ENCODE measurements around the gene PAX2. TPM values are rescaled to one million over a fixed set of nuclear protein-coding genes. Genes with fewer than 3 reads are reported as not detected.

The PAX2 gene
- total RNA-seq, 1 experiment from 2014 or later, result not detected

DNA sequence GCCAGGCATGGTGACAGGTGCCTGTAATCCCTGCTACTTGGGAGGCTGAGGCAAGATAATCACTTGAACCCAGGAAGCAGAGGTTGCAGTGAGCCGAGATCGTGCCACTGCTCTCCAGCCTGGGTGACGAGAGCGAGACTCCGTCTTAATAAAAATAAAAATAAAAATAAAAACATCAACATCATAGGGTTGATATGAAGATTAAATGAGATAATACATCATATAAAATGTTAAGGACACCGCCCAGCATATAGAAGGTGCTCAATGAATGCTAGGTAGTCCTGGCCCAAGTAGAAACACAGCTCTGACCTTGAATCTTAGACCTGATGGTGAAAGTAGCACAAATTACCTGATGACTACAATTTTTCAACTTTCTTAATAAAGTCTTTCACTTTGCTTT lies 74.0 kb downstream of the PAX2 start:
- DNase-seq (ENCODE audit: low spot score), result no peak
- Histone ChIP-seq H3K4me1 (ENCODE audit: insufficient read depth, low read length, poor library complexity, severe bottlenecking) (no peaks in the 10 kb centered on the region), H3K27ac (ENCODE audit: low read depth, low read length, poor library complexity, severe bottlenecking) (no peak overlapping the region), H3K27me3 (replicated peaks; ENCODE audit: insufficient read depth, low read depth, low read length, poor library complexity) (peaks cover 88% of the 10 kb centered on the region), H3K4me3 (ENCODE audit: low read depth, low read length, poor library complexity, severe bottlenecking) (no peak overlapping the region), H3K9me3 (ENCODE audit: low read depth, low read length, poor library complexity, severe bottlenecking) (no peaks in the 10 kb centered on the region), H3K36me3 (ENCODE audit: insufficient read depth, low read length, poor library complexity, severe bottlenecking) (no peaks in the 10 kb centered on the region)
- ChIA-PET CTCF (no interaction called here), POLR2A (ENCODE audit: low non-redundant PET) (no interaction called here)
- intact Hi-C loops (cut with micrococcal nuclease; ENCODE audit: unreplicated experiment), result no loop called here
- no TSS peak for BruUV-seq (replicated peaks)
- TF ChIP-seq, protein P1, sequence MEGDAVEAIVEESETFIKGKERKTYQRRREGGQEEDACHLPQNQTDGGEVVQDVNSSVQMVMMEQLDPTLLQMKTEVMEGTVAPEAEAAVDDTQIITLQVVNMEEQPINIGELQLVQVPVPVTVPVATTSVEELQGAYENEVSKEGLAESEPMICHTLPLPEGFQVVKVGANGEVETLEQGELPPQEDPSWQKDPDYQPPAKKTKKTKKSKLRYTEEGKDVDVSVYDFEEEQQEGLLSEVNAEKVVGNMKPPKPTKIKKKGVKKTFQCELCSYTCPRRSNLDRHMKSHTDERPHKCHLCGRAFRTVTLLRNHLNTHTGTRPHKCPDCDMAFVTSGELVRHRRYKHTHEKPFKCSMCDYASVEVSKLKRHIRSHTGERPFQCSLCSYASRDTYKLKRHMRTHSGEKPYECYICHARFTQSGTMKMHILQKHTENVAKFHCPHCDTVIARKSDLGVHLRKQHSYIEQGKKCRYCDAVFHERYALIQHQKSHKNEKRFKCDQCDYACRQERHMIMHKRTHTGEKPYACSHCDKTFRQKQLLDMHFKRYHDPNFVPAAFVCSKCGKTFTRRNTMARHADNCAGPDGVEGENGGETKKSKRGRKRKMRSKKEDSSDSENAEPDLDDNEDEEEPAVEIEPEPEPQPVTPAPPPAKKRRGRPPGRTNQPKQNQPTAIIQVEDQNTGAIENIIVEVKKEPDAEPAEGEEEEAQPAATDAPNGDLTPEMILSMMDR (conservative IDR thresholded peaks at IDR 0.05; ENCODE audit: low read depth, low read length), result no peak
- TF ChIP-seq EZH2 (IDR thresholded peaks at IDR 0.05; ENCODE audit: borderline replicate concordance, low read depth, low read length, poor library complexity, severe bottlenecking), result no peak

DNA sequence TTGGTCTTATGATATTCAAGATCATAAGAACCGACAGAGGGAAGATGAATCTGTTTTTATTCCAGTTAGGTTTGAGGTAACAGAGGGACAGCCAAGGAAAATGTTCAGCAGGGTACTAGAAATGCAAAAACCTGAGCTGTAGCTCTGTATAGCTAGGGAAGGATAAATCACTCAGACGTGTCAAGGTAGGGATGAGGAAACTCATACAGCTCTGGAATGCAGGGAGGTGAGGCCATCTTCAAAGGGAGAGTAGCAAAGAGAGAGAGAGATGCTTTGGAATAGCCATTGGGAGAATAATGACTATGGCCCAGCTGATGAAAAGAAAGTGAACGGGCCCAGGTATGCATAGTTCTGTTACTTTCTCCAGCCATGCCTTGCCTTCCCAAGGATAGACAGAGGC lies 77.8 kb downstream of the PAX2 start:
- peaks cover 12% of the 10 kb centered on the region for H3K4me1 ChIP-seq (ENCODE audit: insufficient read depth, low read length, poor library complexity, severe bottlenecking)
- no peak overlapping the region for H3K4me3 ChIP-seq (ENCODE audit: low read depth, low read length, poor library complexity, severe bottlenecking)
- CTCF ChIA-PET, result no interaction called here
- intact Hi-C loops (cut with micrococcal nuclease; ENCODE audit: unreplicated experiment), result no loop called here
- peaks cover 89% of the 10 kb centered on the region for H3K27me3 ChIP-seq (replicated peaks; ENCODE audit: insufficient read depth, low read depth, low read length, poor library complexity)
- no peaks in the 10 kb centered on the region for H3K9me3 ChIP-seq (ENCODE audit: low read depth, low read length, poor library complexity, severe bottlenecking)
- no TSS peak for BruUV-seq (replicated peaks)
- no peak overlapping the region for H3K27ac ChIP-seq (ENCODE audit: low read depth, low read length, poor library complexity, severe bottlenecking)
- H3K36me3 ChIP-seq (ENCODE audit: insufficient read depth, low read length, poor library complexity, severe bottlenecking), result no peaks in the 10 kb centered on the region
- DNase-seq (ENCODE audit: low spot score), result no peak
- POLR2A ChIA-PET (ENCODE audit: low non-redundant PET), result no interaction called here
- no peak for TF ChIP-seq EZH2 (IDR thresholded peaks at IDR 0.05; ENCODE audit: borderline replicate concordance, low read depth, low read length, poor library complexity, severe bottlenecking)
- TF ChIP-seq, protein P1 (conservative IDR thresholded peaks at IDR 0.05; ENCODE audit: low read depth, low read length), result no peak

DNA sequence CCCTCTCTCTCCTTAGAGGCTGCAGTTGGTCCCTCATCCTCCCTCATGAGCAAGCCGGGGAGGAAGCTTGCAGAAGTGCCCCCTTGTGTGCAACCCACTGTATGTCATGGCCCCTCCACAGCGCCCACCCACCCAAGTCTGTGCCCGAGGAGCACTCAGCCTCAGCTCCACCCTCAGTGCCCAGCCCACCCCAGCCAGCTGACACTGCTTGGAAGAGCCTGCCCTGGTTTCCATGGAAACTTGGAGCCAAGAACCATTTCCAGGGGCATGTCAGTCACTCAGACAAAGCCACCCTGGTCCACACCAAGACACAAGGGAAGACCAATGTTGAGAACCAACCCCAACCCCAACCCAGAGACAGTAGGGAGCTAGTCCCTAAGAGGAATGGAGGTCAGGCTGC lies 79.5 kb downstream of the PAX2 start:
- Histone ChIP-seq H3K9me3 (ENCODE audit: low read depth, low read length, poor library complexity, severe bottlenecking) (no peaks in the 10 kb centered on the region), H3K4me3 (ENCODE audit: low read depth, low read length, poor library complexity, severe bottlenecking) (no peak overlapping the region), H3K4me1 (ENCODE audit: insufficient read depth, low read length, poor library complexity, severe bottlenecking) (peaks cover 17% of the 10 kb centered on the region), H3K27me3 (replicated peaks; ENCODE audit: insufficient read depth, low read depth, low read length, poor library complexity) (peaks cover 95% of the 10 kb centered on the region), H3K27ac (ENCODE audit: low read depth, low read length, poor library complexity, severe bottlenecking) (no peak overlapping the region), H3K36me3 (ENCODE audit: insufficient read depth, low read length, poor library complexity, severe bottlenecking) (no peaks in the 10 kb centered on the region)
- ChIA-PET POLR2A (ENCODE audit: low non-redundant PET) (no interaction called here), CTCF (no interaction called here)
- intact Hi-C loops (cut with micrococcal nuclease; ENCODE audit: unreplicated experiment), result no loop called here
- no peak for DNase-seq (ENCODE audit: low spot score)
- TF ChIP-seq EZH2 (IDR thresholded peaks at IDR 0.05; ENCODE audit: borderline replicate concordance, low read depth, low read length, poor library complexity, severe bottlenecking), result no peak
- no TSS peak for BruUV-seq (replicated peaks)

DNA sequence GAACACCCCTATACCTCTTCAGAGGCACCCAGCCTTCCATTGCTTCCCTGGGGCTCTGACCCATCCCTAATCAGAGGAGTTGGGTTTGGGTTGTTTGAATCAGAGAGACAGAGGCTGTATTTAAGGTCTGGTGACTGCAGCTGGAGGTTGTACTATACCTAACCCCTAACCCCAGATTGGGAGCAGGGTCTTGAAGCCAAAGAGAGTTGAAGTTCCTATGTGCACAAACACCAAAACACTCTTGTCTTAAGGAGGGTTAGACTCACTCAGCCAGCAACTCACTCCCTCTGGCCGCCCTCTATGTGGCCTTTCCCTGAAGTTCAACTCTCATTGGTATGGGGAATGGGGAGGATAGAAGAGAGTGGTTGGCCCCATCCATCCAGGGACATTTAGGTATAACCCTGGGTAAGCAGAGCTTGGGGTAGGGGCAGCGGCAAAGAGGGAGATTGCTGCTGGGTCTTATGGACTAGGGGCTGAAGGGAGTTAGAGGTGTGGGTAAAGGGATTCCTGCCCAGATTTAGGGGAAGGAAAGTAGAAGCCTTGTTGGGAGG lies 80.0 kb downstream of the PAX2 start:
- Histone ChIP-seq H3K36me3 (ENCODE audit: insufficient read depth, low read length, poor library complexity, severe bottlenecking) (no peaks in the 10 kb centered on the region), H3K4me3 (ENCODE audit: low read depth, low read length, poor library complexity, severe bottlenecking) (no peak overlapping the region), H3K27ac (ENCODE audit: low read depth, low read length, poor library complexity, severe bottlenecking) (no peak overlapping the region), H3K4me1 (ENCODE audit: insufficient read depth, low read length, poor library complexity, severe bottlenecking) (peaks cover 17% of the 10 kb centered on the region), H3K27me3 (replicated peaks; ENCODE audit: insufficient read depth, low read depth, low read length, poor library complexity) (peaks cover 98% of the 10 kb centered on the region), H3K9me3 (ENCODE audit: low read depth, low read length, poor library complexity, severe bottlenecking) (no peaks in the 10 kb centered on the region)
- no peak for DNase-seq (ENCODE audit: low spot score)
- ChIA-PET CTCF (no interaction called here), POLR2A (ENCODE audit: low non-redundant PET) (no interaction called here)
- intact Hi-C loops (cut with micrococcal nuclease; ENCODE audit: unreplicated experiment), result no loop called here
- TF ChIP-seq, protein P1 (conservative IDR thresholded peaks at IDR 0.05; ENCODE audit: low read depth, low read length), result no peak
- peak; percentile 55 for TF ChIP-seq EZH2 (IDR thresholded peaks at IDR 0.05; ENCODE audit: borderline replicate concordance, low read depth, low read length, poor library complexity, severe bottlenecking)
- no TSS peak for BruUV-seq (replicated peaks)
